ENCODE measurements around the gene USP7. TPM values are rescaled to one million over a fixed set of nuclear protein-coding genes. Genes with fewer than 3 reads are reported as not detected.
A peak's percentile ranks its signal among the peaks of the same experiment; 100 is the strongest.

The USP7 gene
- total RNA-seq, 2 experiments from 2014 or later: 46.4 to 127 TPM

DNA sequence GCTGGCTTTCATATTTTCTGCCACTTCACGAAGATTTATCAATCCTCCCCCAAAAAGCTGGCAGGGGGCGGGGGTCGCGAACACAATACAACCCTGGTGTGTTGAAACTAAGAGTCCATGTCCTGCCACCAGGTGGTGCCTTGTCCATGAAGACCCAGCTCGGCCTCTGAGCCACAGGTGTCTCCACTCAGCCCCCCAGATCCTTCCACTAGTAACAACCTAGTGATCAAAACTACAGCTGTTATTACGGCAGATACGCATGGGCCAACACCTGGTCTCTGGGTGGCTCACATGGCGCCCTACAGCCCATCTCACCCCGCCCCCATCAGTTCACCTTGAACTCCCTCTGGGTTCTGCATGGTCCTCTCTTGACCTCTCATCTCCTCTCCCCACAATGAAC is 27.7 kb downstream of the USP7 start:
- Histone ChIP-seq H2AFZ (ENCODE audit: low read length) (no peak overlapping the region), H3K36me3 (ENCODE audit: insufficient read depth, low read length) (no peaks in the 10 kb centered on the region; the same call in 1 of the 2 replicates), H3K4me1 (ENCODE audit: insufficient read depth, low read length, poor library complexity, severe bottlenecking) (peaks cover 10% of the 10 kb centered on the region), H3K9me2 (ENCODE audit: insufficient read depth, low read length) (no peaks in the 10 kb centered on the region), H3K4me3 (ENCODE audit: low read depth, low read length, poor library complexity, severe bottlenecking) (no peak overlapping the region), H3K79me2 (ENCODE audit: insufficient read depth, low read depth, low read length) (peaks cover 82% of the 10 kb centered on the region), H3K27ac (ENCODE audit: low read depth, low read length, poor library complexity, severe bottlenecking) (no peak overlapping the region), H3K4me2 (ENCODE audit: low read length) (peak overlapping the region; percentile 43), H3K9me3 (ENCODE audit: low read length) (no peaks in the 10 kb centered on the region), H4K20me1 (ENCODE audit: insufficient read depth, low read length) (peaks cover 72% of the 10 kb centered on the region)
- BruUV-seq (replicated peaks): no TSS peak
- intact Hi-C loops (cut with micrococcal nuclease; ENCODE audit: unreplicated experiment): loop anchor here (1.0 to 5.0 kb wide), 4 partner anchors 27 to 198 kb away; partner anchors contain the start of genes CARHSP1 and USP7
- peak; percentile 68 for DNase-seq (ENCODE audit: low spot score)
- TF ChIP-seq EZH2phosphoT487 (IDR thresholded peaks at IDR 0.05; ENCODE audit: borderline replicate concordance, low read depth, low read length): no peak
- TF ChIP-seq, protein P1, sequence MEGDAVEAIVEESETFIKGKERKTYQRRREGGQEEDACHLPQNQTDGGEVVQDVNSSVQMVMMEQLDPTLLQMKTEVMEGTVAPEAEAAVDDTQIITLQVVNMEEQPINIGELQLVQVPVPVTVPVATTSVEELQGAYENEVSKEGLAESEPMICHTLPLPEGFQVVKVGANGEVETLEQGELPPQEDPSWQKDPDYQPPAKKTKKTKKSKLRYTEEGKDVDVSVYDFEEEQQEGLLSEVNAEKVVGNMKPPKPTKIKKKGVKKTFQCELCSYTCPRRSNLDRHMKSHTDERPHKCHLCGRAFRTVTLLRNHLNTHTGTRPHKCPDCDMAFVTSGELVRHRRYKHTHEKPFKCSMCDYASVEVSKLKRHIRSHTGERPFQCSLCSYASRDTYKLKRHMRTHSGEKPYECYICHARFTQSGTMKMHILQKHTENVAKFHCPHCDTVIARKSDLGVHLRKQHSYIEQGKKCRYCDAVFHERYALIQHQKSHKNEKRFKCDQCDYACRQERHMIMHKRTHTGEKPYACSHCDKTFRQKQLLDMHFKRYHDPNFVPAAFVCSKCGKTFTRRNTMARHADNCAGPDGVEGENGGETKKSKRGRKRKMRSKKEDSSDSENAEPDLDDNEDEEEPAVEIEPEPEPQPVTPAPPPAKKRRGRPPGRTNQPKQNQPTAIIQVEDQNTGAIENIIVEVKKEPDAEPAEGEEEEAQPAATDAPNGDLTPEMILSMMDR (conservative IDR thresholded peaks at IDR 0.05; ENCODE audit: low read length): no peak; the same call in 1 of the 2 replicates
- POLR2A ChIA-PET: interaction anchor here (0.6 to 1.6 kb wide), 2 partner anchors 10 to 72 kb away, joined by 3 to 6 read pairs; no protein-coding TSS in a partner anchor
- CTCF ChIA-PET (ENCODE audit: unreplicated experiment): interaction anchor here (0.8 to 1.4 kb wide), 6 partner anchors 8 to 75 kb away, joined by 4 to 11 read pairs (median 4); no protein-coding TSS in a partner anchor

DNA sequence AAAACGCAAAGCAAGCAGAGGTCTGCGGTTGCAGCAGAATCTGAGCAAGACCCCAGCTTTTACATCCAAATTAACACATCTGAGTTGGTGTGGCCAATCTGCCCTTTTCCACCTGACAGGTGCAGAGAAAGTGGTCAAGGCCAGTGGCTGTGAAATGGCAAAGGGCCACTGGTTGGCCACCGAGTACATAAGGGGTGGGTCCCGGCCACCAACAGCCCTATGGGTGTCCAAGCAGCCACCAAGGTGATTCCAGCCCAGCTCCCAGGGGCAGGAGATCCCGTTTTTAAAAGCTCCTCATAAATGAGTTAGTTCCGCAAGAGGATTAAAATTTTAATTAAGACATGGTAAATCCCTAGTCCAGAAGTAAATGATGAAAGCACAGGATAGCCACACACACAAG is 29.1 kb downstream of the USP7 start:
- Histone ChIP-seq H3K79me2 (ENCODE audit: insufficient read depth, low read depth, low read length) (peaks cover 69% of the 10 kb centered on the region), H3K9me2 (ENCODE audit: insufficient read depth, low read length) (no peaks in the 10 kb centered on the region), H3K4me2 (ENCODE audit: low read length) (no peak overlapping the region), H4K20me1 (ENCODE audit: insufficient read depth, low read length) (peaks cover 66% of the 10 kb centered on the region), H3K4me3 (ENCODE audit: low read depth, low read length, poor library complexity, severe bottlenecking) (no peak overlapping the region), H3K27ac (ENCODE audit: low read depth, low read length, poor library complexity, severe bottlenecking) (no peak overlapping the region), H3K36me3 (ENCODE audit: insufficient read depth, low read length) (peaks cover 6% of the 10 kb centered on the region), H3K9me3 (ENCODE audit: low read length) (no peaks in the 10 kb centered on the region), H2AFZ (ENCODE audit: low read length) (no peak overlapping the region), H3K4me1 (ENCODE audit: insufficient read depth, low read length, poor library complexity, severe bottlenecking) (peaks cover 10% of the 10 kb centered on the region)
- CTCF ChIA-PET (ENCODE audit: unreplicated experiment): interaction anchor here (0.9 kb wide), 1 partner anchor 74 kb away, joined by 4 read pairs; no protein-coding TSS in a partner anchor
- BruUV-seq (replicated peaks): no TSS peak
- DNase-seq (ENCODE audit: low spot score): no peak
- TF ChIP-seq, protein P1 (conservative IDR thresholded peaks at IDR 0.05; ENCODE audit: low read length): no peak
- no peak for TF ChIP-seq EZH2phosphoT487 (IDR thresholded peaks at IDR 0.05; ENCODE audit: borderline replicate concordance, low read depth, low read length)
- intact Hi-C loops (cut with micrococcal nuclease; ENCODE audit: unreplicated experiment): no loop called here
- POLR2A ChIA-PET: interaction anchor here (0.7 kb wide), 1 partner anchor 206 kb away, joined by 3 read pairs; no protein-coding TSS in a partner anchor

DNA sequence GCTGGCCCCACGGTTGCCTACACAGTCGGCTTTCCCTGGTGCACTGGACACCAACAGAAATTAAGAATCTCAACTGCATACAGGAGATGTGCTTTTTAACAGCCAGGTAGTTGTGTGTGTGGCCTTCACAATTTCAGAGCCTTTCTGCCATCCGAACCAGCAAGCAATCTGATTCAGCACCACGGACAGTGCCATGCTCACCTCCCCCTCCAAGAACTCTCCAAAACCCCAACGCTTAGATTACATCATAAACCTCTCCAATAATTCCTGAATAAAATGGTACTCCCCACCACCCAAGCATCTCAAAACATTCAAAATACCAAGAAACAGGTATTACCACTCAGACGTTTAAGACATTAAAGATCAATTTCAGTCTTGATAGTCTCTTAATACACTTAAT is 31.8 kb downstream of the USP7 start:
- peaks cover 53% of the 10 kb centered on the region for H4K20me1 ChIP-seq (ENCODE audit: insufficient read depth, low read length)
- intact Hi-C loops (cut with micrococcal nuclease; ENCODE audit: unreplicated experiment): no loop called here

More for the DNA sequence above, 31.8 kb downstream of the USP7 start:
- Histone ChIP-seq H3K4me1 (ENCODE audit: insufficient read depth, low read length, poor library complexity, severe bottlenecking) (peaks cover 10% of the 10 kb centered on the region), H3K9me3 (ENCODE audit: low read length) (no peaks in the 10 kb centered on the region), H3K4me3 (ENCODE audit: low read depth, low read length, poor library complexity, severe bottlenecking) (no peak overlapping the region), H3K79me2 (ENCODE audit: insufficient read depth, low read depth, low read length) (peaks cover 50% of the 10 kb centered on the region), H3K27ac (ENCODE audit: low read depth, low read length, poor library complexity, severe bottlenecking) (no peak overlapping the region), H2AFZ (ENCODE audit: low read length) (no peak overlapping the region), H3K9me2 (ENCODE audit: insufficient read depth, low read length) (no peaks in the 10 kb centered on the region), H3K4me2 (ENCODE audit: low read length) (no peak overlapping the region), H3K36me3 (ENCODE audit: insufficient read depth, low read length) (peaks cover 34% of the 10 kb centered on the region)
- DNase-seq (ENCODE audit: low spot score): peak; percentile 52
- TF ChIP-seq EZH2phosphoT487 (IDR thresholded peaks at IDR 0.05; ENCODE audit: borderline replicate concordance, low read depth, low read length): no peak
- TF ChIP-seq, protein P1 (conservative IDR thresholded peaks at IDR 0.05; ENCODE audit: low read length): no peak
- BruUV-seq (replicated peaks): no TSS peak
- ChIA-PET POLR2A (no interaction called here), CTCF (ENCODE audit: unreplicated experiment) (no interaction called here)

All from OCI-LY7 (cell line).